SK-N-MC (cell line): ENCODE measurements around the gene XPO6.

Source experiments
- DNase-seq: peaks from one replicate; pipeline ENCODE4 v3.0.0-alpha.2; 2011; ENCODE audit warnings: low read depth, low spot score
- H3K27ac ChIP-seq: fragments of 200-600 bp; sonication (generic); 2 replicates; pipeline ENCODE4 v1.5.1; 2016; ENCODE audit warnings: mixed run types
- H3K36me3 ChIP-seq: fragments of 200-600 bp; sonication (generic); 2 replicates; pipeline ENCODE4 v1.6.1; 2017; ENCODE audit warnings: antibody characterized with exemption, low read length, mixed read lengths; ENCODE audit not compliant: insufficient read depth
- H3K4me3 ChIP-seq: fragments of 200-600 bp; sonication (generic); 2 replicates; pipeline ENCODE4 v1.5.1; 2016
- H3K9ac ChIP-seq: fragments of 200-600 bp; sonication (generic); 2 replicates; pipeline ENCODE4 v1.8.0; 2017; ENCODE audit warnings: mixed run types, mixed read lengths; ENCODE audit not compliant: insufficient read length
- H3K9me3 ChIP-seq: fragments of 200-600 bp; sonication (generic); 2 replicates; pipeline ENCODE4 v1.6.1; 2017; ENCODE audit warnings: low read depth, mild to moderate bottlenecking, antibody characterized with exemption, low read length, moderate library complexity, mixed read lengths
- EZH2 ChIP-seq: fragments of 200-600 bp; sonication (generic); IDR thresholded peaks from one replicate; pipeline ENCODE4 v1.6.1; 2017; ENCODE audit warnings: antibody characterized with exemption
- FOXP2 ChIP-seq: optimal IDR thresholded peaks from 2 replicates; pipeline ENCODE3; 2011; ENCODE audit warnings: mild to moderate bottlenecking, moderate library complexity; ENCODE audit not compliant: insufficient read depth; ENCODE audit errors: extremely low read length, control extremely low read depth
- POLR2AphosphoS5 ChIP-seq: IDR thresholded peaks from 2 replicates; pipeline ENCODE4 v1.6.1; 2012; ENCODE audit warnings: mild to moderate bottlenecking, low read depth, low read length, borderline replicate concordance

Gene XPO6

DNA sequence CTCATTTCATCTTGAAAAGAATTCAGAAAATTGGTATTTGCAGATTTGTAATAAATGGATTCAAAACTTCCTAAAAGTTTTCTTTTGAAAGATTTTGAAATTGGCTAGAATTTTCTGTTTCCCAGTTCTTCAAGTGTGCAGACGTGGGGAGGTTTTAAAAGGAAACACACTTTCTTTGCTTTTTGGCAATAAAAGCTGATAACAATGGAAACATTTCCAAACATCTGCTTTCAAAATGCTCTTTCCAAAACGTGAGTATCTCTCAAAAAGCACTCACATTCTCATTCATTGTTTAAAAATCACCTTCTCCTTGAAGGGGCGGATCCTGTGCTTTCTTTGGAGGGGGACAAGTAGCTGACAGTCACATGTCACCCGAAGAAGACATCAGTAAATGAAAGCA, 139.7 kb downstream of the XPO6 start:
- TF ChIP-seq EZH2 (no peak), FOXP2 (no peak), POLR2AphosphoS5 (no peak)
- H3K9me3 ChIP-seq = no peaks in the 10 kb centered on the region
- DNase-seq = no peak

DNA sequence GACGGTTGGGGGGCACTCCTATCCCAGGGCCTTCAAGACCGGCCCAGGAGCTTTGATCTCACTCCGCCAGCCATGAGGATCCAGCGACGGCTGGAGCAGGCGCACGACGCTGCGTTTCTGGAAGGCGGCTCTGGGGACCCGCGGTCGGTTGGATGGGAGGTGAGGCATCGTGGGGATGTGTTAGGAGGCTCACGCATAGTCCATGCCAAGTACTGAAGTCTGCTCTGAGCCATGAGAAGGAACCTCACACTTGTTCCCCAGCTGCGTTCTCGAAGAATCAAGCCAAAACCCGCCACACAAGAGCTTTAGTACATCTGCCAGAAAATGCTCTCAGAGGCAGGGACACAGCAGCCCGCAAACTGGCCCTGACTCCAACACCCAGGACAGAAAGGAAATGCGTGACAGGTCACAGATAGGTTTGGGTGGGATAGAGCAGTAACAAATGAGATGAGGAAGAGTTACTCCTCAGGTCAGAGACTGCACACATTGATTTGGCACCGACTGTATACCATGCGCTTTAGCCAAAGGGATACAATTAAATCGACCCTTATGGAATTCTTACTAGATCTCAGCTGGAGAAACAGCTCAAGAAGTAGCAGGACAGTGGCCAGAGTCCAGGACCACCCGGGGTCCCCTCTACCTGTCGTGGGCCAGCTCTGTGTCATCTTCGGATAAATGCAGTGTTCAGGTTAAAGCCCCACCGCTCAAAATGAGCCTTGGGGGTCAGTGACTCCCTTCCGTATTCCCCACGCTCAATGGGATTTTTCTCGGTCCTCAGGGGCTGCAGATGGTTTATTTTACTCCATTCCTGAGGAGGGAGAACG, 141.6 kb downstream of the XPO6 start:
- no peaks in the 10 kb centered on the region for H3K9me3 ChIP-seq
- no peak overlapping the region for H3K4me3 ChIP-seq
- H3K27ac ChIP-seq = no peak overlapping the region
- no peaks in the 10 kb centered on the region for H3K36me3 ChIP-seq
- DNase-seq = no peak
- no peak overlapping the region for H3K9ac ChIP-seq
- no peak for TF ChIP-seq EZH2
- TF ChIP-seq FOXP2 = no peak
- TF ChIP-seq POLR2AphosphoS5 = no peak

More for the DNA sequence above, 139.7 kb downstream of the XPO6 start:
- Histone ChIP-seq H3K4me3 (no peak overlapping the region), H3K36me3 (no peaks in the 10 kb centered on the region), H3K9ac (no peak overlapping the region), H3K27ac (no peak overlapping the region)

DNA sequence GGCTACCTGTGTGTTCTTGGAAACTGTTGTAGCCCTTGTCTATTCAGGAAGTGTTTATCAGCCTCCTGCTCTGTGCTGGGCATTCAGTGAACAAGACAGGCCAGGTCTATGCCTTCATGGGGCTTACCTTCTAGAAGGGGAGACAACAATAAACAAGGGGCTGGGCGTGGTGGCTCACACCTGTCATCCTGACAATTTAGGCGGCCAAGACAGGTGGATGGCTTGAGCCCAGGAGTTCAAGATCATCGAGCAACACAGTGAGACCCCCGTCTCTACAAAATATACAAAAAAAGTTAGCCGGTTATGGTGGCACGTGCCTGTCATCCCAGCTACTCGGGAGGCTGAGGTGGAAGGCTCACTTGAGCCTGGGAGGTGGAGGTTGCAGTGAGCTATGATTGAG, 142.8 kb downstream of the XPO6 start:
- TF ChIP-seq EZH2 (no peak), FOXP2 (no peak), POLR2AphosphoS5 (no peak)

DNA sequence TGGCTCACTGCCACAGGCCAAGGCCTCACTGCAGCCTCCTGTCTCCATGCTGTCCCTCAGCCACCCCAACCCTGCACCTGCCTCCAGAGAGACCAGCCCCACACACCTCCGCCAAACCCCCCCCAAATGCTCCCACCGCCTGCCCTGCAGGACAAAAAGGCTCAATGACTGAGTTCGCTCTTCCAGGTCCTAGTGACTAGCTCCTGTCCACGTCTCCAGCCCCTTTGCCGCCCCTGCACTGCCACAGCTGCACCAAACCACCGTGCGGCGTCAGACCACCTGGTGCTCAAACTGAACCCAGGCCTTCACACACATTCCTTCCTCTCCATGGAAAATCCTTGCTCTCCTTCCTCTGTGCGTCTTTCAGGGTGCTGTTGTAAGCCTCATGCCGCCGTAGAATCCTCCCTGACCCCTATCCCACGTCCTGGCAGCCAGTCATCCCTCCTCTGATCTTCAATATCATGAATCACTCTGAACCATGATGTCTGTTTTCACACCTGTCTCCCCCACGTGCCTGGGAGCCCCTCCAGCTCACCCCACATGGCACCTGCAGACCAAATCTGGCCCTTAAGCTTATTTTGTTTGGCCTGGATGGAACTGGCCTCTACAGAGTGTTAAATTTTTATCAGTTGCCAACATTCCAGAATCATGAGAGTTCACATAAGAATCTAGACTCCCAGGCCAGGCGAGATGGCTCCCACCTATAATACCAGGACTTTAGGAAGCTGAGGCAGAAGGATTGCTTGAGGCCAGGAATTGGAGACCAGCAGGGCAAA, 144.0 kb downstream of the XPO6 start:
- DNase-seq = no peak
- no peaks in the 10 kb centered on the region for H3K9me3 ChIP-seq
- H3K9ac ChIP-seq = no peak overlapping the region
- no peak for TF ChIP-seq POLR2AphosphoS5
- TF ChIP-seq EZH2 = no peak
- TF ChIP-seq FOXP2 = no peak
- no peaks in the 10 kb centered on the region for H3K36me3 ChIP-seq
- H3K4me3 ChIP-seq = no peak overlapping the region
- H3K27ac ChIP-seq = no peak overlapping the region

More for the DNA sequence above, 142.8 kb downstream of the XPO6 start:
- no peak overlapping the region for H3K4me3 ChIP-seq
- no peaks in the 10 kb centered on the region for H3K36me3 ChIP-seq
- no peak overlapping the region for H3K27ac ChIP-seq
- H3K9me3 ChIP-seq = no peaks in the 10 kb centered on the region
- no peak overlapping the region for H3K9ac ChIP-seq
- DNase-seq = no peak

DNA sequence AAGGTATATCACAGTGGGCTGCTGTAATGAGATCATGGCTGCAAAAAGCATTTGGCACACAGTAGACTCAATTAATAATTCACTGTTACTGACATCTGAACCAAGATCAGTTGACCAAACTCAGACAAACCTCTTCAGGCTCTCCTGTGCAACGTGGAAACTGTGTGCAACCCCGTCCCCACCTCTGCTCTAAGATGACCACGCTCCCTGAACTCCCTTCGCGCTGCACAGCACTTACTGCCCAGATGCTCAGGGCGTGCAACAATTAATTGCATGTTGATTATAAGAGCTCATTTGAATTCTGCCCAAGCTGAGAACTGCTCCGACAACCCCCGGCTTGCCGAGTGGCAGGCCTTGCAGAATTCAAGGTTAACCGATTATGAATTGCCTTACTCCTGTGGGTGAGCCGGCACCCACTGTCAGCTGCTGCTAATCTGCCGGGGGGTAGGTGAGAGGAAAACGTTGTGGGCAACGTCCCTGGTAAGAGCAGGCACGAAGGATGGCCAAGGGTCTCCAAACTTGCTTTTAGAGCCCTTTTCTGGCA, 147.0 kb downstream of the XPO6 start:
- Histone ChIP-seq H3K9ac (no peak overlapping the region), H3K36me3 (no peaks in the 10 kb centered on the region), H3K4me3 (no peak overlapping the region), H3K9me3 (no peaks in the 10 kb centered on the region), H3K27ac (no peak overlapping the region)
- TF ChIP-seq EZH2 (no peak), FOXP2 (no peak), POLR2AphosphoS5 (no peak)
- DNase-seq = no peak

DNA sequence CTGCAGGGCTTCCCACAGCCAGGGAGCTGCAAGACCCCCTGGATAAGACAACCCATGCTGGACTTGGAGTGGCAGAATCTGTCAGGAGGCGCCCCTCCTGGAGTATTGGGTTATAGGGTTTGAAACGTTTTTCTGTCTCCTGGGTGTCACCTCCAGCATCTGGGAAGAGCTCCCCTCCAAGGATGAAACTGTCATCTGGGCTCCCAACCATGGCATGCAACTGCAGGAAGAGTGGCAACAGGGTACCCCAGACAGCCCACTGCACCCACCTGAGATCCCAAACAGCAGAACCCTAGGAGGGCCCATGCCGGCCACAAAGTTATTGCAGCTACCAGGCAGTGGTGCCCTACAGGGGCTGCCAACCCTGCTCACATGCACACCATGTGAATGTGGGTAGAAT, 147.6 kb downstream of the XPO6 start:
- no peak for TF ChIP-seq POLR2AphosphoS5
- no peak for TF ChIP-seq FOXP2
- TF ChIP-seq EZH2 = no peak
- Histone ChIP-seq H3K9me3 (no peaks in the 10 kb centered on the region), H3K9ac (no peak overlapping the region), H3K36me3 (no peaks in the 10 kb centered on the region), H3K4me3 (no peak overlapping the region), H3K27ac (no peak overlapping the region)
- no peak for DNase-seq

DNA sequence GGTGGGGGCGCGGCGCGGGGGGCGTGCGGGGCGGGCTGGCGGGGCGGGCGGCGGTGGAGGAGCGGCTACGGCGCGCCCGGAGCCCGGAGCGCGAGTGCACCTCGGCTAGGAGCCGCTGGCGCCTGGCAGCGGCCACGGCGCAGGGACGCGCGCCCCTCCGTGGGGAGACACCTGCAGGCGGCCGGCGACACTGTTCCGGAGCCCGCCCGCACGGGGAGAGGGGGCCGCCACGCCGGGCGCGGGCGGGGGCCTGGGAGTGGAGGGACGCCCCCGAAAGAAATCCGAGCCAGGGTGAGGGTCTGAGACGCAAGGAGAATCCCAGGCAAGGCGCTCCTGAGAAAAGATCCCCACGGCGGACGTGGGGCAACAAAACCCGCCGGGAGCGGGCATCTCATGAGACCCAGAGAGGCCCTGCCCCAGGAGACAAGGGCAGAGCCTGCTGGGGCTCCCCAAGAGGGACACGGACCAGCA, 148.1 kb downstream of the XPO6 start, which contains the start of gene GSG1L:
Gene GSG1L, minus strand, starts transcription at position 124 of the 471 bp plus-strand sequence. CDS start 290 bp downstream, outside the sequence.
- Histone ChIP-seq H3K36me3 (no peaks in the 10 kb centered on the region), H3K27ac (no peak within 1 kb of the TSS), H3K4me3 (no peak within 1 kb of the TSS), H3K9ac (no peak within 1 kb of the TSS), H3K9me3 (no peaks in the 10 kb centered on the region)
- TF ChIP-seq FOXP2 = no peak
- TF ChIP-seq EZH2 = no peak
- TF ChIP-seq POLR2AphosphoS5 = no peak
- no peak for DNase-seq
